AG09309 (cell line): ENCODE data around the gene PPP2R5A.
"Not testable (repeated sequence)": the region's sequence is repeated elsewhere in the genome, so short reads cannot be mapped to it uniquely, and the experiment has no call there.

Source experiments
- DNase-seq: peaks from one replicate; pipeline ENCODE4 v3.0.0-alpha.2; 2010; ENCODE audit warnings: low read depth
- H3K4me3 ChIP-seq: 2 replicates; pipeline ENCODE4 v1.5.1; 2011; ENCODE audit warnings: mild to moderate bottlenecking, low read depth, low read length, moderate library complexity; ENCODE audit not compliant: control insufficient read depth
- CTCF ChIP-seq: IDR thresholded peaks from 2 replicates; pipeline ENCODE4 v1.5.1; 2011; ENCODE audit warnings: mild to moderate bottlenecking, low read depth, low read length, inconsistent platforms; ENCODE audit not compliant: insufficient read depth, control insufficient read depth; ENCODE audit errors: missing control alignments

Gene PPP2R5A

GRCh38 chr1:212317916-212318315 is 32.7 kb downstream of the PPP2R5A start:
- no peak for DNase-seq
- TF ChIP-seq CTCF: no peak
- H3K4me3 ChIP-seq: no peak overlapping the region

- not testable (repeated sequence) for H3K4me3 ChIP-seq, DNase-seq
Measured at GRCh38 chr1:212321031-212321430, 35.8 kb downstream of the PPP2R5A start.

GRCh38 chr1:212323066-212323465 is 37.9 kb downstream of the PPP2R5A start:
- no peak for TF ChIP-seq CTCF
- H3K4me3 ChIP-seq: no peak overlapping the region
- no peak for DNase-seq

- H3K4me3 ChIP-seq: no peak overlapping the region
- TF ChIP-seq CTCF: no peak
- DNase-seq: no peak
Measured at GRCh38 chr1:212326541-212326940, 41.3 kb downstream of the PPP2R5A start.

- H3K4me3 ChIP-seq: no peak overlapping the region
- no peak for DNase-seq
- no peak for TF ChIP-seq CTCF
Measured at GRCh38 chr1:212328248-212328647, 43.0 kb downstream of the PPP2R5A start.

- no peak for DNase-seq
- no peak for TF ChIP-seq CTCF
Measured at GRCh38 chr1:212329105-212329504, 43.9 kb downstream of the PPP2R5A start.

GRCh38 chr1:212341090-212341489 is 55.9 kb downstream of the PPP2R5A start:
- no peak for TF ChIP-seq CTCF
- DNase-seq: peak; percentile 17
- H3K4me3 ChIP-seq: no peak overlapping the region

More at GRCh38 chr1:212329105-212329504, 43.9 kb downstream of the PPP2R5A start:
- H3K4me3 ChIP-seq: no peak overlapping the region
